ENCODE results near the gene SMDT1.
A peak's percentile ranks its signal among the peaks of the same experiment; 100 is the strongest.
"Not testable (repeated sequence)": the region's sequence is repeated elsewhere in the genome, so short reads cannot be mapped to it uniquely, and the experiment has no call there.

SMDT1 gene

GRCh38 chr22:42112793-42113192, 33.3 kb downstream of the SMDT1 start:
- DNase-seq = peak; percentile 27

- DNase-seq = peak; percentile 58
These were observed 35.2 kb downstream of the SMDT1 start for GRCh38 chr22:42114721-42115120.

- not testable (repeated sequence) for DNase-seq
These were observed 35.9 kb downstream of the SMDT1 start for GRCh38 chr22:42115420-42115830.

- DNase-seq = peak; percentile 38
These were observed 37.4 kb downstream of the SMDT1 start for GRCh38 chr22:42116848-42117424.

- DNase-seq = not testable (repeated sequence)
These were observed 40.9 kb downstream of the SMDT1 start for GRCh38 chr22:42120231-42121021.

- DNase-seq = not testable (repeated sequence)
These were observed 44.0 kb downstream of the SMDT1 start for GRCh38 chr22:42123529-42123928.

GRCh38 chr22:42127606-42128005, 48.1 kb downstream of the SMDT1 start:
- DNase-seq = no peak

GRCh38 chr22:42128007-42128406, 48.5 kb downstream of the SMDT1 start:
- DNase-seq = not testable (repeated sequence)

GRCh38 chr22:42128776-42129694, 49.5 kb downstream of the SMDT1 start:
- not testable (repeated sequence) for DNase-seq

- DNase-seq = not testable (repeated sequence)
These were observed 50.7 kb downstream of the SMDT1 start for GRCh38 chr22:42130182-42130581.

- not testable (repeated sequence) for DNase-seq
These were observed 51.3 kb downstream of the SMDT1 start, which contains the start of gene CYP2D6 for GRCh38 chr22:42130639-42131431. Gene CYP2D6 (minus strand): TSS chr22:42130810. CDS start chr22:42130791, 19 bp downstream.

GRCh38 chr22:42131562-42131961, 52.1 kb downstream of the SMDT1 start:
- no peak for DNase-seq

GRCh38 chr22:42132457-42132856, 53.0 kb downstream of the SMDT1 start:
- no peak for DNase-seq
